Left renal pelvis (tissue), 4 donors: Measurements from ENCODE around the gene OR52E5. TPM values are rescaled to one million over a fixed set of nuclear protein-coding genes. Genes with fewer than 3 reads are reported as not detected.

Source experiments
- DNase-seq, 4 donors: peaks; one replicate each; pipeline ENCODE4 v3.0.0-alpha.2; 2013; ENCODE audit warnings: low read depth in 4 of 4, low spot score in 3 of 4
- polyA plus RNA-seq, 4 donors: library from polyadenylated mRNA; unstranded; fragments of 120-200 nt; gene quantifications; one replicate each; pipeline ENCODE4 v1.2.1, GENCODE V29; 2013; ENCODE audit not compliant: insufficient read length in 4 of 4

The OR52E5 gene
- polyA plus RNA-seq, 4 donors, result not detected

GRCh38 chr11:5932671-5933070 is 39.7 kb downstream of the OR52E5 start:
- DNase-seq, result no peak

- DNase-seq, result no peak
Observed at GRCh38 chr11:5933116-5933515, 40.1 kb downstream of the OR52E5 start.

- no peak for DNase-seq
Observed at GRCh38 chr11:5937868-5938602, 45.0 kb downstream of the OR52E5 start.

- DNase-seq, result no peak
Observed at GRCh38 chr11:5938603-5938965, 45.6 kb downstream of the OR52E5 start.

- DNase-seq, result no peak
Observed at GRCh38 chr11:5940748-5941147, 47.7 kb downstream of the OR52E5 start.

GRCh38 chr11:5941951-5942350 is 48.9 kb downstream of the OR52E5 start, which contains the start of gene OR56A3:
TSS of gene OR56A3 (plus strand) at chr11:5942251. CDS start at chr11:5947347, 5,096 bp downstream.
- no peak for DNase-seq

Other genes with a start within 250 kb of the OR52E5 start
- gene TRIM5, start 208.1 kb upstream of the OR52E5 start, polyA plus RNA-seq, result 10 to 100 TPM; 39.6 to 45.2 (median 43.2) TPM
- gene TRIM22, start 203.4 kb upstream of the OR52E5 start, polyA plus RNA-seq, result 10 to 100 TPM in 2 of 4 donors, 1 to 10 TPM in 2; 8.4 to 23.5 (median 9.3) TPM
- not detected for gene OR56B1, start 156.8 kb upstream of the OR52E5 start, polyA plus RNA-seq
- not detected for gene OR52N4, start 139.0 kb upstream of the OR52E5 start, polyA plus RNA-seq
- gene OR52N5, start 109.9 kb upstream of the OR52E5 start, polyA plus RNA-seq, result not detected
- not detected for gene OR52N1, start 101.9 kb upstream of the OR52E5 start, polyA plus RNA-seq
- gene OR52N2, start 84.3 kb upstream of the OR52E5 start, polyA plus RNA-seq, result not detected
- not detected for gene OR52E6, start 51.3 kb upstream of the OR52E5 start, polyA plus RNA-seq
- not detected for gene OR52E8, start 35.5 kb upstream of the OR52E5 start, polyA plus RNA-seq
- gene OR52E4, start 12.6 kb upstream of the OR52E5 start, polyA plus RNA-seq, result not detected
- not detected for gene OR56A3, start 49.0 kb downstream of the OR52E5 start, polyA plus RNA-seq
- not detected for gene OR56A5, start 75.3 kb downstream of the OR52E5 start, polyA plus RNA-seq
- not detected for gene OR52L1, start 93.8 kb downstream of the OR52E5 start, polyA plus RNA-seq
- gene OR56A4, start 113.7 kb downstream of the OR52E5 start, polyA plus RNA-seq, result under 1 TPM in 1 of 4 donors, not detected in 3; 0.06 TPM
- not detected for gene OR56A1, start 137.6 kb downstream of the OR52E5 start, polyA plus RNA-seq
- gene OR56B4, start 214.5 kb downstream of the OR52E5 start, polyA plus RNA-seq, result under 1 TPM in 1 of 4 donors, not detected in 3; 0.22 TPM